SK-N-SH (cell line): Measurements from ENCODE around the gene ALG9.

ENCODE experiments used
- CHD2 ChIP-seq: fragments of 150-350 bp; IDR thresholded peaks from 2 replicates; pipeline ENCODE4 v1.6.1; 2018; ENCODE audit warnings: low read length; ENCODE audit not compliant: partially characterized antibody
- EP300 ChIP-seq, 2 experiments: IDR thresholded peaks; 2 replicates each; pipeline versions ENCODE4 v1.4.0 to v1.6.1; 2012; ENCODE audit warnings: borderline replicate concordance in 1 of 2, low read depth in 1 of 2, low read length in 1 of 2
- EZH2phosphoT487 ChIP-seq: fragments of 200-600 bp; sonication (generic); IDR thresholded peaks from 2 replicates; pipeline ENCODE4 v1.6.1; 2017; ENCODE audit warnings: low read depth, mixed run types, mild to moderate bottlenecking, antibody characterized with exemption, moderate library complexity, borderline replicate concordance
- JUND ChIP-seq: IDR thresholded peaks from 2 replicates; pipeline ENCODE4 v1.4.0; 2012
- NRF1 ChIP-seq: IDR thresholded peaks from 2 replicates; pipeline ENCODE4 v1.6.1; 2012; ENCODE audit warnings: low read depth, mild to moderate bottlenecking, low read length
- POLR2AphosphoS5 ChIP-seq: IDR thresholded peaks from 2 replicates; pipeline ENCODE4 v1.6.1; 2012; ENCODE audit warnings: low read depth, low read length
- REST ChIP-seq: IDR thresholded peaks from 2 replicates; pipeline ENCODE4 v1.6.1; 2012; ENCODE audit warnings: mild to moderate bottlenecking, low read depth, low read length, moderate library complexity
- USF1 ChIP-seq: IDR thresholded peaks from 2 replicates; pipeline ENCODE4 v1.4.0; 2012; ENCODE audit warnings: low read depth, borderline replicate concordance
- YY1 ChIP-seq: IDR thresholded peaks from 2 replicates; pipeline ENCODE4 v1.4.0; 2012; ENCODE audit warnings: low read depth, mild to moderate bottlenecking
- ZBTB33 ChIP-seq: IDR thresholded peaks from 2 replicates; pipeline ENCODE4 v1.4.0; 2012; ENCODE audit warnings: low read depth, borderline replicate concordance
- TF ChIP-seq, protein P1 (sequence below): fragments of 200-600 bp; sonication (generic); IDR thresholded peaks from 2 replicates; pipeline ENCODE4 v1.6.1; 2017; ENCODE audit warnings: antibody characterized with exemption, mild to moderate bottlenecking, moderate library complexity
- TF ChIP-seq, protein P2 (sequence below): IDR thresholded peaks from 2 replicates; pipeline ENCODE4; 2012

GRCh38 chr11:111879637-111879960 lies 8.2 kb upstream of the ALG9 start:
- TF ChIP-seq ZBTB33 (no peak), USF1 (no peak), EZH2phosphoT487 (no peak), JUND (no peak), EP300 (IDR thresholded peaks at IDR 0.05; ENCODE audit: borderline replicate concordance in 1 of 2, low read depth in 1 of 2, low read length in 1 of 2) (no peak), REST (no peak), POLR2AphosphoS5 (no peak), NRF1 (no peak), CHD2 (no peak), YY1 (no peak)
- TF ChIP-seq, protein P1, sequence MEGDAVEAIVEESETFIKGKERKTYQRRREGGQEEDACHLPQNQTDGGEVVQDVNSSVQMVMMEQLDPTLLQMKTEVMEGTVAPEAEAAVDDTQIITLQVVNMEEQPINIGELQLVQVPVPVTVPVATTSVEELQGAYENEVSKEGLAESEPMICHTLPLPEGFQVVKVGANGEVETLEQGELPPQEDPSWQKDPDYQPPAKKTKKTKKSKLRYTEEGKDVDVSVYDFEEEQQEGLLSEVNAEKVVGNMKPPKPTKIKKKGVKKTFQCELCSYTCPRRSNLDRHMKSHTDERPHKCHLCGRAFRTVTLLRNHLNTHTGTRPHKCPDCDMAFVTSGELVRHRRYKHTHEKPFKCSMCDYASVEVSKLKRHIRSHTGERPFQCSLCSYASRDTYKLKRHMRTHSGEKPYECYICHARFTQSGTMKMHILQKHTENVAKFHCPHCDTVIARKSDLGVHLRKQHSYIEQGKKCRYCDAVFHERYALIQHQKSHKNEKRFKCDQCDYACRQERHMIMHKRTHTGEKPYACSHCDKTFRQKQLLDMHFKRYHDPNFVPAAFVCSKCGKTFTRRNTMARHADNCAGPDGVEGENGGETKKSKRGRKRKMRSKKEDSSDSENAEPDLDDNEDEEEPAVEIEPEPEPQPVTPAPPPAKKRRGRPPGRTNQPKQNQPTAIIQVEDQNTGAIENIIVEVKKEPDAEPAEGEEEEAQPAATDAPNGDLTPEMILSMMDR: no peak
- TF ChIP-seq, protein P2, sequence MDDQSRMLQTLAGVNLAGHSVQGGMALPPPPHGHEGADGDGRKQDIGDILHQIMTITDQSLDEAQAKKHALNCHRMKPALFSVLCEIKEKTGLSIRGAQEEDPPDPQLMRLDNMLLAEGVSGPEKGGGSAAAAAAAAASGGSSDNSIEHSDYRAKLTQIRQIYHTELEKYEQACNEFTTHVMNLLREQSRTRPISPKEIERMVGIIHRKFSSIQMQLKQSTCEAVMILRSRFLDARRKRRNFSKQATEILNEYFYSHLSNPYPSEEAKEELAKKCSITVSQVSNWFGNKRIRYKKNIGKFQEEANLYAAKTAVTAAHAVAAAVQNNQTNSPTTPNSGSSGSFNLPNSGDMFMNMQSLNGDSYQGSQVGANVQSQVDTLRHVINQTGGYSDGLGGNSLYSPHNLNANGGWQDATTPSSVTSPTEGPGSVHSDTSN: no peak
